IgD-negative memory B cell (primary cell): ENCODE data around the gene ESRRA. TPM values are rescaled to one million over a fixed set of nuclear protein-coding genes. Genes with fewer than 3 reads are reported as not detected.
A peak's percentile ranks its signal among the peaks of the same experiment; 100 is the strongest.

Source experiments
- H3K27ac Mint-ChIP-seq, 3 donors: one replicate each; pipeline ENCODE4 v1.8.0; 2020 to 2022; ENCODE audit warnings: mild to moderate bottlenecking in 3 of 3, mixed read lengths in 3 of 3, moderate library complexity in 1 of 3
- H3K27me3 Mint-ChIP-seq: one replicate; pipeline ENCODE4 v1.8.0; 2021; ENCODE audit warnings: mixed read lengths
- H3K36me3 Mint-ChIP-seq: one replicate; pipeline ENCODE4 v1.8.0; 2020; ENCODE audit warnings: mild to moderate bottlenecking, mixed read lengths
- H3K4me1 Mint-ChIP-seq, 3 donors: one replicate each; pipeline ENCODE4 v1.8.0; 2020 to 2022; ENCODE audit warnings: mixed read lengths in 3 of 3, mild to moderate bottlenecking in 1 of 3
- H3K4me3 Mint-ChIP-seq, 4 donors: one replicate each; pipeline ENCODE4 v1.8.0; 2020 to 2022; ENCODE audit warnings: mild to moderate bottlenecking in 4 of 4, mixed read lengths in 4 of 4, moderate library complexity in 3 of 4
- H3K9me3 Mint-ChIP-seq, 3 donors: one replicate each; pipeline ENCODE4 v1.8.0; 2020 to 2021; ENCODE audit warnings: mixed read lengths in 3 of 3, mild to moderate bottlenecking in 1 of 3
- polyA plus RNA-seq: library from polyadenylated mRNA; unstranded; fragments of 300-500 nt; fragmentation: Illumina TruSeq; gene quantifications from one replicate; pipeline ENCODE4 v1.2.3, GENCODE V29; 2021

ESRRA gene
- polyA plus RNA-seq, 1 donor from 2014 or later: 11.2 TPM

- peaks cover 13% of the 10 kb centered on the region in 3 donors for H3K4me1 Mint-ChIP-seq
- peak overlapping the region in 2 of 3 donors; percentile 62 to 99 for H3K27ac Mint-ChIP-seq
- H3K9me3 Mint-ChIP-seq: no peaks in the 10 kb centered on the region
- peaks cover 3% of the 10 kb centered on the region for H3K36me3 Mint-ChIP-seq
- peak overlapping the region in 1 of 4 donors; percentile 98 for H3K4me3 Mint-ChIP-seq
- no peaks in the 10 kb centered on the region for H3K27me3 Mint-ChIP-seq
Observed at GRCh38 chr11:64267207-64267945, 37.9 kb upstream of the ESRRA start.

DNA sequence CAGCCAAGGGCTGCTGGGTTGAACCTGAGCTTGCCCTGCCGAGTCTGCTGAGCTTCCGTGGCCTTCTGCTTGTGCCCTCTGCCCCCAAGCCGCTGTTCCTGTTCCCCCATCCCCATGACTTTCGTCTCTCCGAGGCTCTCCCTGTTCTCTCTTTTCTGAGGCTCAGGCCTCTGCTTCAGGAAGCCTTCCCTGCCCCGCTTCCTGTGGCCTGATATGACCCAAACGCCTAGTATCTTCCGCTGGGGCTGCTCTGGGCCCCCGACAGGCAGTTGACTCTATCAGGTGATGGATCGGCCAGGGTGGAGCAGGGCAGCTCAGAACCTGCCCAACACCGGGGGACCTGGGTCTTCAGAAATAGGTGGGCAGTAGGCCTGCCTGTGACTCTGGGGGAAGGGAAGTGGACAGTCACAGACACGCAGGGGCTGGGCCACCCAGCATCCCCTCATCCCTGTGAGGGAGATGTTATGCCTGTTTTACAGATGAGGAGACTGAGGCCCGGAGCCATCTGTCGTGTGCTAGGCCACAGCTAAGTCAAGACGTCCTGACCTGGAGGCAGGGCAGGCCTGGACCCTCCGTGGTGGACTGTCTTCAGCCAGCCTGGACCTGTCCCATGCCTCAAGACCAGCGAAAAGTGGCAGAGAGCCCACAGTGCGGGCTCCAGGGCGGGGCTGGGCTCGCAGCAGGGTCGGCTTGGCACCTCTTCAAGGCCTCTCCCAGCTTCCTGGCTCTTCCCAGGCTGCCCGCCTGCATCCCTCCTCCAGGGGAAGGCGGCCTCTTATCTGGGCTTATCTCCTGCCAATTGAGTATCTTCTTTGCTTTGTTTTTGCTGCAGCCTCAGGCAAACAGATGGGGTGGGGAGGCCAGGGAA is 37.1 kb upstream of the ESRRA start:
- Mint-ChIP-seq H3K4me1 (peaks cover 13 to 16% (median 13%) of the 10 kb centered on the region in 3 donors), H3K9me3 (no peaks in the 10 kb centered on the region), H3K4me3 (peak overlapping the region; percentile 98 to 100 (median 98)), H3K36me3 (peaks cover 1% of the 10 kb centered on the region), H3K27ac (peak overlapping the region in 2 of 3 donors; percentile 99), H3K27me3 (no peaks in the 10 kb centered on the region)

GRCh38 chr11:64268893-64269539 is 36.3 kb upstream of the ESRRA start:
- no peaks in the 10 kb centered on the region for H3K9me3 Mint-ChIP-seq
- H3K27ac Mint-ChIP-seq: peak overlapping the region; percentile 99
- H3K36me3 Mint-ChIP-seq: peaks cover 1% of the 10 kb centered on the region
- no peaks in the 10 kb centered on the region for H3K27me3 Mint-ChIP-seq
- peaks cover 13 to 16% (median 13%) of the 10 kb centered on the region in 3 donors for H3K4me1 Mint-ChIP-seq
- peak overlapping the region; percentile 98 to 100 (median 98) for H3K4me3 Mint-ChIP-seq

GRCh38 chr11:64269540-64270220 is 35.6 kb upstream of the ESRRA start:
- Mint-ChIP-seq H3K27me3 (no peaks in the 10 kb centered on the region), H3K4me1 (peaks cover 13 to 16% (median 13%) of the 10 kb centered on the region in 3 donors), H3K9me3 (no peaks in the 10 kb centered on the region), H3K4me3 (peak overlapping the region; percentile 98 to 100 (median 98)), H3K36me3 (peaks cover 1% of the 10 kb centered on the region), H3K27ac (peak overlapping the region; percentile 99)

- H3K4me1 Mint-ChIP-seq: peaks cover 3 to 11% (median 7%) of the 10 kb centered on the region in 3 donors
- peak overlapping the region in 1 of 3 donors; percentile 71 for H3K27ac Mint-ChIP-seq
- no peaks in the 10 kb centered on the region for H3K27me3 Mint-ChIP-seq
- H3K4me3 Mint-ChIP-seq: peak overlapping the region in 1 of 4 donors; percentile 23
- peaks cover 2% of the 10 kb centered on the region for H3K36me3 Mint-ChIP-seq
- no peaks in the 10 kb centered on the region for H3K9me3 Mint-ChIP-seq
Observed at GRCh38 chr11:64275031-64275800, 30.1 kb upstream of the ESRRA start.

- no peak overlapping the region for H3K4me3 Mint-ChIP-seq
- H3K4me1 Mint-ChIP-seq: peaks cover 0 to 9% (median 6%) of the 10 kb centered on the region in 3 donors
- H3K36me3 Mint-ChIP-seq: peaks cover 2% of the 10 kb centered on the region
- no peaks in the 10 kb centered on the region for H3K27me3 Mint-ChIP-seq
- H3K27ac Mint-ChIP-seq: no peak overlapping the region
- no peaks in the 10 kb centered on the region for H3K9me3 Mint-ChIP-seq
Observed at GRCh38 chr11:64275841-64276240, 29.5 kb upstream of the ESRRA start.

- peak overlapping the region in 1 of 4 donors; percentile 45 for H3K4me3 Mint-ChIP-seq
- peaks cover 2% of the 10 kb centered on the region for H3K36me3 Mint-ChIP-seq
- H3K4me1 Mint-ChIP-seq: peaks cover 0 to 8% (median 4%) of the 10 kb centered on the region in 3 donors
- no peaks in the 10 kb centered on the region for H3K9me3 Mint-ChIP-seq
- H3K27ac Mint-ChIP-seq: no peak overlapping the region
- no peaks in the 10 kb centered on the region for H3K27me3 Mint-ChIP-seq
Observed at GRCh38 chr11:64276653-64277431, 28.5 kb upstream of the ESRRA start.

GRCh38 chr11:64278576-64279190 is 26.6 kb upstream of the ESRRA start:
- H3K4me1 Mint-ChIP-seq: peaks cover 0 to 4% (median 3%) of the 10 kb centered on the region in 3 donors
- H3K9me3 Mint-ChIP-seq: no peaks in the 10 kb centered on the region
- peak overlapping the region; percentile 53 to 70 (median 64) for H3K27ac Mint-ChIP-seq
- H3K36me3 Mint-ChIP-seq: peaks cover 5% of the 10 kb centered on the region
- H3K4me3 Mint-ChIP-seq: peak overlapping the region in 1 of 4 donors; percentile 26
- no peaks in the 10 kb centered on the region for H3K27me3 Mint-ChIP-seq

DNA sequence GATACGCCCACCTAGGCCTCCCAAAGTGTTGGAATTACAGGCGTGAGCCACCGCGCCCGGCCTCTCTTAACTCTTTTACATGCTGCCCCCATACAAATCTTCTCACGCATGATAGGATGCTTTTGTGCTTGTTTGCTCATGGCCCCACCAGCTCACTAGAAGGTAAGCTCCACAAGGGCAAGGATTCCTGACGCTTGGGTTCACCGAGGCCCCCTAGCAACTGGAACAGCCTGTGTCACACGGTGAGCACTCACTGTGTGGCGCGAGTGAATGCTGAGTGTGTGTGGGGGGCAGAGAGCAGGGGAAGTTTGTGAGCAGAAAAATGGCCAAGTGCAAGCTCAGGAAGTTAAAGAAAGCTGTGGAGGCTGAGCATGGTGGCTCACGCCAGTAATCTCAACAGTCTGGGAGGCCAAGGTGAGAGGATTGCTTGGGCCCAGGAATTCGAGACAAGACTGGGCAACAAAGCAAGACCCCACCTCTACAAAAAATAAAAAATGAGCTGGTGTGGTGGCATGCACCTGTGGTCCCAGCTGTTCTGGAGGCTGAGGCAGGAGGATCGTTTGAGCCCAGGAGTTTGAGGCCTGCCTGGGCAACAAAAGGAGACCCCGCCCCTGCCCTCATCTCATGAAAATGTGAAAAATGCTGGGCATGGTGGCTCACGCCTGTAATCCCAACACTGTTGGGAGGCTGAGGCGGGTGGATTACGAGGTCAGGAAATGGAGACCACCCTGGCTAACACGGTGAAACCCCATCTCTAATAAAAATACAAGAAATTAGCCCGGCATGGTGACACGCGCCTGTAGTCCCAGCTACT is 23.2 kb upstream of the ESRRA start:
- H3K27me3 Mint-ChIP-seq: no peaks in the 10 kb centered on the region
- H3K36me3 Mint-ChIP-seq: peaks cover 5% of the 10 kb centered on the region
- H3K4me3 Mint-ChIP-seq: no peak overlapping the region
- H3K4me1 Mint-ChIP-seq: peaks cover 5 to 10% (median 7%) of the 10 kb centered on the region in 3 donors
- no peaks in the 10 kb centered on the region for H3K9me3 Mint-ChIP-seq
- peak overlapping the region; percentile 31 to 76 (median 50) for H3K27ac Mint-ChIP-seq

GRCh38 chr11:64283092-64283491 is 22.2 kb upstream of the ESRRA start:
- Mint-ChIP-seq H3K36me3 (peaks cover 5% of the 10 kb centered on the region), H3K4me1 (peaks cover 3 to 10% (median 7%) of the 10 kb centered on the region in 3 donors), H3K27ac (peak overlapping the region in 2 of 3 donors; percentile 35 to 100), H3K4me3 (peak overlapping the region; percentile 80 to 95 (median 89)), H3K9me3 (no peaks in the 10 kb centered on the region), H3K27me3 (no peaks in the 10 kb centered on the region)

GRCh38 chr11:64284048-64284961 is 21.0 kb upstream of the ESRRA start, which contains the start of gene BAD:
Gene BAD, minus strand, starts transcription at chr11:64284665. Its CDS starts 297 bp downstream, at chr11:64284368.
- Mint-ChIP-seq H3K4me1 (peaks cover 3 to 10% (median 7%) of the 10 kb centered on the region in 3 donors), H3K27me3 (no peaks in the 10 kb centered on the region), H3K9me3 (no peaks in the 10 kb centered on the region), H3K36me3 (peaks cover 2% of the 10 kb centered on the region), H3K27ac (peak within 1 kb of the TSS; percentile 99 to 100 (median 99)), H3K4me3 (peak within 1 kb of the TSS; percentile 89 to 96 (median 95))
